SK-N-SH (cell line): ENCODE measurements around the gene PIP4P1. TPM values are rescaled to one million over a fixed set of nuclear protein-coding genes. Genes with fewer than 3 reads are reported as not detected.

Experiments
- CTCF ChIA-PET: fragments of 300-600, 350-600 bp; formaldehyde crosslinking; extraction: SDS; loops from one replicate; lab custom pipeline; 2021; lab: Yijun Ruan, JAX
- POLR2A ChIA-PET: fragments of 350-600 bp; sonication (Branson Sonifier 250); formaldehyde crosslinking; extraction: SDS; loops from one replicate; lab custom pipeline; 2020; ENCODE audit warnings: antibody characterized with exemption, inconsistent platforms; lab: Yijun Ruan, JAX
- DNase-seq: peaks from one replicate; pipeline ENCODE4 v3.0.0; 2012
- H2AFZ ChIP-seq: fragments of 200-600 bp; sonication (generic); 2 replicates; pipeline ENCODE4 v1.8.1; 2016; ENCODE audit warnings: antibody characterized with exemption, mild to moderate bottlenecking, low read depth
- H3F3A ChIP-seq: fragments of 200-600 bp; sonication (generic); replicated peaks from 2 replicates; pipeline ENCODE3; 2016; ENCODE audit warnings: antibody characterized with exemption, mild to moderate bottlenecking; ENCODE audit not compliant: insufficient read depth
- H3K27ac ChIP-seq, 2 experiments: fragments of 200-500 bp in 1 of 2; fragments of 200-600 bp in 1 of 2; sonication (Bioruptor generic) in 1 of 2; sonication (generic), shearing (Covaris generic) in 1 of 2; 2 replicates each; pipeline versions ENCODE4 v1.5.1 to v1.6.1; 2014 to 2016; ENCODE audit warnings: low read depth in 2 of 2, inconsistent platforms in 1 of 2, low read length in 1 of 2, mild to moderate bottlenecking in 1 of 2, mixed read lengths in 1 of 2
- H3K27me3 ChIP-seq: fragments of 200-600 bp; sonication (generic), shearing (Covaris generic); 2 replicates; pipeline ENCODE4 v1.6.1; 2016; ENCODE audit warnings: mixed run types; ENCODE audit not compliant: insufficient read depth
- H3K36me3 ChIP-seq, 2 experiments: fragments of 200-500 bp in 1 of 2; fragments of 200-600 bp in 1 of 2; sonication (Bioruptor generic) in 1 of 2; sonication (generic) in 1 of 2; replicated peaks in 1 of 2; 2 replicates each; pipeline versions ENCODE3 to v1.5.1; 2014 to 2016; ENCODE audit warnings: low read length in 1 of 2, mild to moderate bottlenecking in 1 of 2; ENCODE audit not compliant: insufficient read depth in 2 of 2, control insufficient read depth in 1 of 2
- H3K4me1 ChIP-seq, 2 experiments: fragments of 200-500 bp in 1 of 2; fragments of 200-600 bp in 1 of 2; sonication (Bioruptor generic) in 1 of 2; sonication (generic), shearing (Covaris generic) in 1 of 2; 2 replicates each; pipeline versions ENCODE4 v1.5.1 to v1.6.1; 2014 to 2016; ENCODE audit warnings: low read depth in 1 of 2, low read length in 1 of 2, mixed run types in 1 of 2; ENCODE audit not compliant: insufficient read depth in 2 of 2, control insufficient read depth in 1 of 2
- H3K4me2 ChIP-seq: fragments of 200-600 bp; sonication (generic), shearing (Covaris generic); 2 replicates; pipeline ENCODE4 v1.6.1; 2017; ENCODE audit warnings: mixed run types
- H3K4me3 ChIP-seq, 2 experiments: fragments of 200-500 bp in 1 of 2; fragments of 200-600 bp in 1 of 2; sonication (Bioruptor generic) in 1 of 2; sonication (generic), shearing (Covaris generic) in 1 of 2; 2 replicates each; pipeline versions ENCODE4 v1.5.1 to v1.8.1; 2014 to 2016; ENCODE audit warnings: low read depth in 2 of 2, inconsistent platforms in 1 of 2, low read length in 1 of 2, mild to moderate bottlenecking in 1 of 2, mixed read lengths in 1 of 2, moderate library complexity in 1 of 2
- H3K79me2 ChIP-seq: fragments of 200-600 bp; sonication (generic); 2 replicates; pipeline ENCODE4 v1.8.1; 2017; ENCODE audit warnings: mild to moderate bottlenecking; ENCODE audit not compliant: insufficient read depth
- H3K9ac ChIP-seq: fragments of 200-600 bp; sonication (generic); 2 replicates; pipeline ENCODE4 v1.6.1; 2017; ENCODE audit warnings: mixed run types
- H3K9me2 ChIP-seq: fragments of 200-600 bp; sonication (generic); 2 replicates; pipeline ENCODE4 v1.6.1; 2017; ENCODE audit warnings: mixed run types
- H3K9me3 ChIP-seq: fragments of 200-600 bp; sonication (generic); 2 replicates; pipeline ENCODE4 v1.6.1; 2017; ENCODE audit warnings: mixed run types, mild to moderate bottlenecking, moderate library complexity
- H4K20me1 ChIP-seq: fragments of 200-600 bp; sonication (generic); 2 replicates; pipeline ENCODE4 v1.6.1; 2017; ENCODE audit warnings: mild to moderate bottlenecking, mixed run types; ENCODE audit not compliant: insufficient read depth
- CHD2 ChIP-seq: fragments of 150-350 bp; IDR thresholded peaks from 2 replicates; pipeline ENCODE4 v1.6.1; 2018; ENCODE audit warnings: low read length; ENCODE audit not compliant: partially characterized antibody
- CTCF ChIP-seq: fragments of 200-600 bp; sonication (generic); IDR thresholded peaks from 2 replicates; pipeline ENCODE4 v1.6.1; 2017; ENCODE audit warnings: antibody characterized with exemption, mild to moderate bottlenecking, moderate library complexity
- ELF1 ChIP-seq: IDR thresholded peaks from 2 replicates; pipeline ENCODE4 v1.4.0; 2012
- EZH2phosphoT487 ChIP-seq: fragments of 200-600 bp; sonication (generic); IDR thresholded peaks from 2 replicates; pipeline ENCODE4 v1.6.1; 2017; ENCODE audit warnings: low read depth, mixed run types, mild to moderate bottlenecking, antibody characterized with exemption, moderate library complexity, borderline replicate concordance
- FOXJ3 ChIP-seq: sonication (generic); formaldehyde crosslinking; IDR thresholded peaks from 2 replicates; pipeline ENCODE4 v1.5.1; 2020; ENCODE audit warnings: mild to moderate bottlenecking, missing genetic modification reagents
- GABPA ChIP-seq: IDR thresholded peaks from 2 replicates; pipeline ENCODE4 v1.4.0; 2012; ENCODE audit warnings: low read depth, mild to moderate bottlenecking
- GATA2 ChIP-seq: sonication (generic); formaldehyde crosslinking; IDR thresholded peaks from 2 replicates; pipeline ENCODE4 v1.5.0; 2020; ENCODE audit warnings: mild to moderate bottlenecking, missing genetic modification reagents
- JUND ChIP-seq: IDR thresholded peaks from 2 replicates; pipeline ENCODE4 v1.4.0; 2012
- MAX ChIP-seq: IDR thresholded peaks from 2 replicates; pipeline ENCODE4 v1.4.0; 2012; ENCODE audit warnings: low read depth
- MXI1 ChIP-seq: IDR thresholded peaks from 2 replicates; pipeline ENCODE4 v1.6.1; 2012; ENCODE audit warnings: mild to moderate bottlenecking, low read depth, low read length, improper control_type of control experiment
- NRF1 ChIP-seq: IDR thresholded peaks from 2 replicates; pipeline ENCODE4 v1.6.1; 2012; ENCODE audit warnings: low read depth, mild to moderate bottlenecking, low read length
- POLR2AphosphoS5 ChIP-seq: IDR thresholded peaks from 2 replicates; pipeline ENCODE4 v1.6.1; 2012; ENCODE audit warnings: low read depth, low read length
- RAD21 ChIP-seq: IDR thresholded peaks from 2 replicates; pipeline ENCODE4 v1.6.1; 2012; ENCODE audit warnings: mild to moderate bottlenecking, low read length
- RCOR1 ChIP-seq: fragments of 150-350 bp; IDR thresholded peaks from 2 replicates; pipeline ENCODE4 v1.6.1; 2017; ENCODE audit warnings: antibody characterized with exemption, low read length
- REST ChIP-seq: IDR thresholded peaks from 2 replicates; pipeline ENCODE4 v1.6.1; 2012; ENCODE audit warnings: mild to moderate bottlenecking, low read depth, low read length, moderate library complexity
- RFX5 ChIP-seq: IDR thresholded peaks from 2 replicates; pipeline ENCODE4 v1.6.1; 2012; ENCODE audit warnings: mild to moderate bottlenecking, improper control_type of control experiment, low read length
- SIN3A ChIP-seq: IDR thresholded peaks from 2 replicates; pipeline ENCODE4 v1.6.1; 2012; ENCODE audit warnings: low read depth, mild to moderate bottlenecking, low read length, moderate library complexity, borderline replicate concordance
- TCF12 ChIP-seq: IDR thresholded peaks from 2 replicates; pipeline ENCODE4 v1.4.0; 2012
- TEAD4 ChIP-seq: IDR thresholded peaks from 2 replicates; pipeline ENCODE4 v1.4.0; 2012; ENCODE audit warnings: mild to moderate bottlenecking, borderline replicate concordance; ENCODE audit not compliant: insufficient read depth
- ZBTB33 ChIP-seq: IDR thresholded peaks from 2 replicates; pipeline ENCODE4 v1.4.0; 2012; ENCODE audit warnings: low read depth, borderline replicate concordance
- WGBS: methylation state at CpG from one replicate; pipeline ENCODE4 v1.1.6; 2017; ENCODE audit warnings: low lambda C conversion rate; 5-methylcytosine and 5-hydroxymethylcytosine counted together
- polyA plus RNA-seq, 3 experiments: library from polyadenylated mRNA; depleted of rRNA; stranded (reverse); fragments of >200 nt; gene quantifications; 2 replicates each; pipeline ENCODE4 v1.2.3, GENCODE V29; 2012

Gene PIP4P1
- polyA plus RNA-seq, 1 of the 3 experiments (the other 2 are of a cell fraction): 30.7 TPM

- WGBS: 52% methylated on average over 5 of the region's 5 CpGs
- POLR2A ChIA-PET: no interaction called here
Observed at GRCh38 chr14:20428802-20429201, 32.4 kb downstream of the PIP4P1 start.

More at GRCh38 chr14:20428802-20429201, 32.4 kb downstream of the PIP4P1 start:
- H3K4me1 ChIP-seq: peaks cover 0 to 7% of the 10 kb centered on the region in 2 experiments; a peak in 1 of 4 replicates
- H4K20me1 ChIP-seq: no peaks in the 10 kb centered on the region
- no peaks in the 10 kb centered on the region for H3F3A ChIP-seq
- H3K9me3 ChIP-seq: no peaks in the 10 kb centered on the region
- H3K4me3 ChIP-seq: no peak overlapping the region
- no peak overlapping the region for H3K4me2 ChIP-seq
- no peak overlapping the region for H2AFZ ChIP-seq
- no peak overlapping the region for H3K27ac ChIP-seq
- no peaks in the 10 kb centered on the region for H3K79me2 ChIP-seq
- TF ChIP-seq NRF1 (no peak), SIN3A (no peak), GATA2 (CRISPR knock-in tag) (no peak), MAX (no peak), CTCF (no peak), RFX5 (no peak), POLR2AphosphoS5 (no peak), EZH2phosphoT487 (no peak), GABPA (no peak), FOXJ3 (CRISPR knock-in tag) (no peak), MXI1 (no peak), RCOR1 (no peak), TCF12 (no peak), CHD2 (no peak), ELF1 (no peak), REST (no peak), RAD21 (no peak), ZBTB33 (no peak), TEAD4 (no peak), JUND (no peak)
- no peaks in the 10 kb centered on the region for H3K36me3 ChIP-seq
- no peaks in the 10 kb centered on the region for H3K9me2 ChIP-seq
- H3K27me3 ChIP-seq: no peaks in the 10 kb centered on the region
- no peak for DNase-seq
- CTCF ChIA-PET: interaction anchor here (2.0 kb wide), 1 partner anchor 13 kb away, joined by 7 read pairs; no protein-coding TSS in a partner anchor
- no peak overlapping the region for H3K9ac ChIP-seq
